HG03520 (cell line): ENCODE data around the gene MAPK10.

Source experiments
- ATAC-seq: cut with Tn5 transposase; IDR thresholded peaks from one replicate; pipeline ENCODE4 v1.9.1; 2021; ENCODE audit warnings: mild to moderate bottlenecking, moderate library complexity; ENCODE audit not compliant: unreplicated experiment

The MAPK10 gene

GRCh38 chr4:85942107-85942506 lies 417.7 kb downstream of the MAPK10 start:
- ATAC-seq, result no peak

- no peak for ATAC-seq
Measured at GRCh38 chr4:85940151-85940550, 419.7 kb downstream of the MAPK10 start.
